ENCODE results near the gene KIF3B.

KIF3B gene

GRCh38 chr20:32289661-32290431 is 12.4 kb downstream of the KIF3B start:
- TF ChIP-seq CTCF (conservative IDR thresholded peaks at IDR 0.05) = no peak
- H3K27ac ChIP-seq = no peak overlapping the region

- no peak for TF ChIP-seq CTCF (conservative IDR thresholded peaks at IDR 0.05)
- no peak overlapping the region for H3K27ac ChIP-seq
Measured at GRCh38 chr20:32291166-32291565, 13.7 kb downstream of the KIF3B start.

GRCh38 chr20:32292548-32292947 is 15.1 kb downstream of the KIF3B start:
- no peak for TF ChIP-seq CTCF (conservative IDR thresholded peaks at IDR 0.05)
- no peak overlapping the region for H3K27ac ChIP-seq

GRCh38 chr20:32294071-32294470 is 16.6 kb downstream of the KIF3B start:
- H3K27ac ChIP-seq = no peak overlapping the region
- TF ChIP-seq CTCF (conservative IDR thresholded peaks at IDR 0.05) = no peak

- no peak overlapping the region for H3K27ac ChIP-seq
- TF ChIP-seq CTCF (conservative IDR thresholded peaks at IDR 0.05) = no peak
Measured at GRCh38 chr20:32296412-32296811, 19.0 kb downstream of the KIF3B start.

- TF ChIP-seq CTCF (conservative IDR thresholded peaks at IDR 0.05) = no peak
- H3K27ac ChIP-seq = no peak overlapping the region
Measured at GRCh38 chr20:32296819-32297420, 19.5 kb downstream of the KIF3B start.

- no peak overlapping the region for H3K27ac ChIP-seq
- TF ChIP-seq CTCF (conservative IDR thresholded peaks at IDR 0.05) = no peak
Measured at GRCh38 chr20:32297439-32297838, 20.0 kb downstream of the KIF3B start.
